HG02642 (cell line): ENCODE data around the gene NPAS3.

ENCODE experiments used
- ATAC-seq: cut with Tn5 transposase; IDR thresholded peaks from one replicate; pipeline ENCODE4 v1.9.1; 2021; ENCODE audit warnings: mild to moderate bottlenecking; ENCODE audit not compliant: unreplicated experiment, poor library complexity

NPAS3 gene

DNA sequence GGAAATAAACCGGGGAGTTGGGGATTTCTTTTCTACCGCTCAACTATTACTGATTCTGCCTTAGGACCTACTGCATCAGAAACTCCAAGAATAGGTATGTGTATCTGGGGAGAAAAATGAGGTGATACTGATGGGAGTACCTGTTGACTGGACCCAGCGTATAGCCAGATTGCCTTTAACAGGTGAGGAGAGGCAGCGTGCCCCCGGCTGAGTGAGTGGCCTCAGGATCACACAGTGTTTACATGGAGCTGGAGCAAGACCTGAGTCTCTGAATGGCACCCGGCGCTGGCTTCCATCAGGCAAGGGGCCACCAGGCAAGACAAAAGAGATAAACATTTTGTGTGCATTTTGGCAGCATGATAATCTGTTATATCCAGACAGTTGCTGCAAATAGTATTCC is 516.0 kb downstream of the NPAS3 start:
- no peak for ATAC-seq

DNA sequence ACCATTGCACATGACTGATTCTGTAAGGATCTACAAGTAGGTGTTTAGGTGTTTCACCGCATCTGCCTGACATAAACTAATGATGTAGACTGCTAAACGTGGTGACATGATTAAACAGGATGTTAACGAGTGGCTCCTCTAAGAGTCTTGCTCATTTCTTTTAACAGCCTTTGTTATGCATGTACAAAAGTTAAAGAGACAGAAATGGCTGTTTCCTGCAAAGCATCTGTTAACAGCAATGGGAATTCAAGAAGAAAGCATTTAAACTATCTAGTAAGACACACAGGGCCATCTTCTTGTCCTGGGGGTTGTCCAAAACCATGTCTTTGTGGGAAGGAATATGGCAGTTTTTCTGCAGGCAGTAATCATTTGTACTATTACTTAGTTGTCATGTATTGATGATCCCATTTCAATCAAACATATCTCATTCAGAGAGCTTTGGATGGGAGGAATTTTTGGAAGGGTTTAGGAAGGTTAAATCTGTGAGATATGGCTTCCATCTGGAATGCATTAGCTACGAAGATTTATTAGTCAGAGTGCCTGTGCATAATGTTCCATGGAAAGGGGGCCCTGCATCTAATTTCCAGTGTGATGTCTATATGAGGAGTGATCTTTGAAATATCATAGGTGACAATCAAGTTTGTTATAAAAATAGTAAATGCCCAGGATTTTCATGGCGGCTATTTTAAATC is 517.1 kb downstream of the NPAS3 start:
- ATAC-seq = no peak

DNA sequence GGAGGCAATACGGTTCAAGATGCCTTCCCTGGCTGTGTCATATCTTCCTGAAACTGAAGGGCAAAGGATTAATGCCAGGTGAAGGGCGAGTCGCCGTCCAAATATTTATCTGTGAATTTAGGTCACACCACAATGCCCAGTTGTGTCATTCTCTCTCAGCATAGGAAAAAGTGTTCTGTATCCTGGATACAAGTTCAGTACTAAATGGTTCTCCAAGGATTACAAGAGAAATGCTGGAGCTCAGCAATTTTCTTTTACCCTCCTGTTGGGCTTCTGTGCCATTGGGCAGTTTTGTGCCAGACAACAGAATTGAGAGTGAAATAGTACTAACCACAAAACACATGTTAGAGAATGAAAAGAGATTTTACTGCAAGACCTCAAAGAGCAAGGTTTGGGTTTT is 518.3 kb downstream of the NPAS3 start:
- ATAC-seq = no peak

DNA sequence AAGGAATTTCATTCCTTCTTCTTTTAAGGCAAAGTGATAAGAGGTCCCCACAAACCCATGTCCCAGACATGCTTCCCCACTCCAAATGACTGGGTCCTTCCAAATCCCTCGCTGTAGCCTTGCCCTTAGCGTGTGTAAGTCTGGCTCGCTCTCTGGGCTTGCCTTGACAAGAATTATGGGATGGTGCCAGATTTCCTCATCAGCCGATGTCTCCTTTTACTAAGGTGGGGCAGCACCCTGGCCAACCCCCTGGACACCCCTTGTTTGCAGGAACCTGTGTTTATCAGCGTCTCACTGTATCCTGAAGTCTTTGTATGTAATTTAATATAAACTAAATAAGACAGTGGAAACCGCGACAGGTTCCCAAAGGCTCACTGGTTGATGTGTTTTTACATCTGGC is 518.9 kb downstream of the NPAS3 start:
- no peak for ATAC-seq

DNA sequence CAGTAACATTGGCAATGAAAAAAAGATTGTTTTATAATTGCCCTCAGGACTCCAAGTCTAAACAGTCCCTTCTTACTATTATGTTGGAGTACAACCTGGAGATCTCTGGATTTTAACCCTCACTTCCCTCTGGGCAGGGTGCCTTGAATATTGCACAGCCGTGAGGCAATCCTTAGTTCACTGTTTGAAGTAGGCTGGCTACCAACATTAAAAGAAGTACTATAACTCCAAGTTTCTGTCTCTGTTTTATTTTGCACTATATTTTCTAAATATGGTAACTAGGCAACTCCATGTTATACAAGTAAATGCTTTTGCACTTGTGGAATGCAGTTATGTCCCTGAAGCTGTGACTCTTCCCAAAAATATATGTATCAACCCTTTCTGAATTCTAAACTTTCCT is 521.5 kb downstream of the NPAS3 start:
- ATAC-seq = no peak

DNA sequence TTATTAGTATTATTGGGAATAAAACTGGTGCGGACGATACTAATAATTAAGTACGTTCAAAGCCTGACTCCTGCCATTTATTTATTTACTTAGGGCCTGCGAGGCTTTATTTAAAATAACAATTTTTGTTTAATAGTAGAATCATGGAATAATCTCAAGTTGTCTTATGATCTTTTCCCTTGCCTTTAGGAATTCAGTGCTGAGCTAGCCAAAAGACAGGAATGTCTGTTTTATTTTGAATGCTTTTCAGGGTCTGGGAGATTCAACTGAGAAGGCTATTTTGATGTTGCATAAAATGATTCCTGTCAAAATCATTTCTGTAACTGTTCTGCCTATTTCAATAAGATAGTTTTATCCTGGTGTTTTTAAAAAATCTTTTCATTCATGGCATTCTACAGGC is 522.4 kb downstream of the NPAS3 start:
- ATAC-seq = no peak

DNA sequence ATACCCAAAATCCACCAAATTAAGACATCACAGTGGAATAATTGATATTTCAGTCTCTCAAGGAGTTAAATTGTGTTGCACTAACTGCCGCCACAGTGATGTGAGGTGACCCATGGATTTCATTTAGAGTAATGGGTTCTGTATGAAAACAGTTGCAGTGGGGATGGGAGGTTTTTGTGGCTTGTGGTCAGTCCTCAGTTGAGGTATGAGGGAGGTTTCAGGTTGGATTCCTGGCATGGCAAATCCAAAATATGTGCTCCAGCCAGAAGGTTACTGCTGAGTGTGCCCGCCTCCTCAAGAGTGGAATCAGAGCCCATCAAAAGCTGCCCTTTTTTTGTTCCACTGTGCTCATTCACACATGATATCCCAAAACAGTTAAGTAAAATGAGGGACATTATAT is 525.1 kb downstream of the NPAS3 start:
- no peak for ATAC-seq

DNA sequence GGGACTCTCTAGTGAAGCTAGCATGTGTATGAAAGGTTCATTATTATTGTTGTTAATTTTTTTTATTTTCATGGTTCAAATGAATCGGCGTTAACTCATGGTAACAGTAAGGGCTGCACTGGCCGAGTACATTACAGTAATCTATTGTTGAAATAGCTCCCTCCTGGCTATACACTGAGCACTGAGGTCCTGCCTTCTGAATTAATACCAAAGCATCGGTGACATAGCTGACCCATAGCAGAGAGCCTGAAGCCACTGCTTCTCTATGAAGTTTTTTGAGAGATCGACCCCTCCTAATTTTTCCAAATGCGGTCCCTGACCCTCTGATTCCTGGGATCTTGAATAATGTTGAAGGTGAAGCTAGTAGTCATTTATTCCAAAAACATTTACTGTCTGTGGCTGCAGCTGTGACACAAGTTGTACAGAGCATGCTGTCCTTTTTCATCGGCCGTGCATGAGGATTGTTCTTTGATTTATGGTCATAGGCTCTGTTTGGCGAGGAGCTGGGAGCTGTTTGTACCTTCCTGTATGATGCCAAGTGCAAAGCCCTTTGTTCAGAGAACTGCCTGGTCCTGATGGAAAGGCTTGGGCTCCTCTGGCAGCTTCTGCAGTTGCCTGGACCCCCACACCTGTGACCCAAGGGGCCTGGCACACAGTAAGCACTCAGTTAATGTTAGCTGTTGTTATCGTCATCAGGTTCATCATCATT is 525.7 kb downstream of the NPAS3 start:
- no peak for ATAC-seq

DNA sequence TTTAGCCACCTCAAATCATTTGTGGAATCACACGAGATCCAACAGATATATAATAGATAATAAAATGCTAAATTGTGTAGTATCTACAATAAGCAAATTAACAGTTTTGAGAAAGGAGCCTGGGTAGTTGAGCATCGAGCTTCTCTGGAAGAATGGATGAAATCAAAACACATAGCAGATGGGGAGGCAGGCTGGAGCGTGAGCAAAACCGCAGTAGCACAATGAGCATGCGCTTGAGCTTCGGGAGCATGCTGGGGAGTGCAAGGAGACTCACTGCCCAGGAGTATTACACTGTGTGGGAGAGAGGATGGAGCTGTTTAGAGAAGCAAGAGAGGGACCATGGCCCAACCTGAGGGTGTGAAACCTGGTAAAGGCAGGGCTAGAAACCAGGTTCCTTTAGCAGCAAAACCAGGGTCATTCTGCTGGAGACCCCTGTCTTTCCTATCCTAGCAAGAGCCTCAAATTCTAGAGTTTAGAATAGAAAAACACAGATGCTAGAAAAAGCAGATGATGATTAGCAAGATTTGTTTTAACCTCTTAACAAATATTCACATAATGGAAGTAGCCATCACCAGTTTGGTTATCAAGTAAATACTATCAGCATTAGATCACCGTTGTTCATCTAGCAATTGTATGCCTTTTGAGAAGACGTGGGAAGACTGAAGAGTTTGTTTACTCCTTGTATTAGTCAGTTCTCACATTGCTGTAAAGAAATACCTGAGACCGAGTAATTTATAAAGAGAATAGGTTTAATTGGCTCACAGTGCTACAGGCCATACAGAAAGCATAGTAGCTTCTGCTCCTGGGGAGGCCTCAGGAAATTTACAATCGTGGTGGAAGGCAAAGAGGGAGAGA is 527.4 kb downstream of the NPAS3 start:
- no peak for ATAC-seq

DNA sequence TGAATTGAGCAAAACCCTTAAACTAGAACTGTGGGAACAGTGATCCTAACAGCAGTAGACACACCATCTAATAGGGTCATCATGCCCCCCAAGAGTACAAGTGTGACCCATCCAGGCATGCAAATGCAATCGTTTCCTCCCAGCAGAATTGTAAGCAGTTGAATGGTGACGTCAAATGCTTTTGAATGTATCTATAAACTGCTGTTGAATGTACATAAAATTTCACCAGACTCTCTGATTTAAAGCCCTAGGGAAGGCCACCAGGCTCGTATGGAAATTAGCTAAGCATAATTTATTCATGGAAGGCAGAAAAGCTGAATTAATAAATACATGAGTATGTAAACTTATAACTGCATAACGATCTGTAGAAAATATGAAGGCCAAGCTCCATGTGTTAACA is 529.3 kb downstream of the NPAS3 start:
- no peak for ATAC-seq

DNA sequence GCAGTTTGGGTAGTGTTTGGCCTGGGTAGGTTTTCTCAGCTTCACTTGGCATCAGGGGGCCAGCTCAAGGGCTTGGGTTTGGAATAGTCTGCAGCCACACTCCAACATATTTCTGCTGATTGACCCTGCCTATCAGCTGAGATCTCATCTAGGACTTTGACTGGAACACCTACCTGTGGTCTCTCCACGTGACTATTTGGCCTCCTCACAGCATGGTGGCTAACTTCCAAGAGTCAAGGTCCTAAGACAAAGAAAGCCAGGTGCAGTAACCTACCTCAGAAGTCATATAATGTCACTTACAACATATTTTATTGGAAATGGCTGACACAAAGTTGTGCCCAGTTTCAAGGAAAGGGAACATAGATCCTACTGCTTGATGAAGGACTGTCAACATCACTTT is 531.2 kb downstream of the NPAS3 start:
- no peak for ATAC-seq

DNA sequence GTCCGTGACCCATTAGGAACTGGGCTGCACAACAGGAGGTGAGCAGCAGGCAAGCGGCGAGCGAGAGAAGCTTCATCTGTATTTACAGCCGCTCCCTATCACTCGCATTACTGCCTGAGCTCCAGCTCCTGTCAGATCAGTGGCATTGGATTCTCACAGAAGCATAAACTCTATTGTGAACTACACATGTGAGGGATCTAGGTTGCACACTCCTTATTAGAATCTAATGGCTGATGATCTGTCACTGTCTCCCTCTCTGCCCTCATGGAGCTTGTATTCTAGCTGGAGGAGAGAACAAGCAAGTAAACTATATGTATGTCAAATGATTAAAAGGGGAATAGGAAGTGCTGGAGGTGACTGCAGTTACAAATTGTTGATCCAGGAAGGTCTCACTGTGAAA is 533.1 kb downstream of the NPAS3 start:
- no peak for ATAC-seq

DNA sequence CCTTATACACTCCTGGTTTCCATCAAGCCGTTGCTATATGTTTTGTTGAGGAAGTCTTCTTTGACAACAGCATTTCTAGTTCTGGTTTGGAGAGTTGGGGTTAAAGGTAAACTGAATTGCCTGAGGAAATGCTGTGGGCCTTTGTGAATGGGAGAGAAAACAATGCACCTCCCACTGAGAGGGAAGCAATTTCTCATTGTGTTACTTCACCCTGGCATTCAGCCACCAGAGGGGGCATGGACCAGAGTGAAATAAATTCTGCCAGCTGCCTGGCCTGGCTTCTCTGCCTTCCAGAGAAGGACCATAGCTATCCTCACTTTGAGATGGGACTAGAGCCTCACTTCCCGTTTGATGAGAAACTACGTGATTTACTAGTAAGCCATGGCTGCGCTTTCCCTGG is 536.9 kb downstream of the NPAS3 start:
- no peak for ATAC-seq

DNA sequence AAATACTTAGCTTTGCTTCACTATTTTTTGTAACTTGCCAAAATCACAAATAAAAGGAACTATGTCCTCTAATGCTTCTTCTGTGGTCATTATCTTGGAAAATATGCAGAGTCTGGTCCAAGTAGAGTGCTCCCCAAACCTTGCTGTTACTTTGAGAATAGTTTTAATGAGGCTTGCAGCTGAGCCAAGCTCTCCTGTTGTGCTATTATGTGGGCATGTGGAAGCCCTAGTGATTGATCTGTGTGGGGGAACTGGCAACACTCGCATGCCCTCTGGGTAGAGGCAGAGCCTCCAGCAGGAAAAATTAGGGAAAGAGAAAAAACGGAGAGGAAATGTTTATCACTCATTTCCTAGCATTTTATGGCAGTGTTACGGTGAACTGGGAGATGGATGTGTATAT is 539.1 kb downstream of the NPAS3 start:
- no peak for ATAC-seq

DNA sequence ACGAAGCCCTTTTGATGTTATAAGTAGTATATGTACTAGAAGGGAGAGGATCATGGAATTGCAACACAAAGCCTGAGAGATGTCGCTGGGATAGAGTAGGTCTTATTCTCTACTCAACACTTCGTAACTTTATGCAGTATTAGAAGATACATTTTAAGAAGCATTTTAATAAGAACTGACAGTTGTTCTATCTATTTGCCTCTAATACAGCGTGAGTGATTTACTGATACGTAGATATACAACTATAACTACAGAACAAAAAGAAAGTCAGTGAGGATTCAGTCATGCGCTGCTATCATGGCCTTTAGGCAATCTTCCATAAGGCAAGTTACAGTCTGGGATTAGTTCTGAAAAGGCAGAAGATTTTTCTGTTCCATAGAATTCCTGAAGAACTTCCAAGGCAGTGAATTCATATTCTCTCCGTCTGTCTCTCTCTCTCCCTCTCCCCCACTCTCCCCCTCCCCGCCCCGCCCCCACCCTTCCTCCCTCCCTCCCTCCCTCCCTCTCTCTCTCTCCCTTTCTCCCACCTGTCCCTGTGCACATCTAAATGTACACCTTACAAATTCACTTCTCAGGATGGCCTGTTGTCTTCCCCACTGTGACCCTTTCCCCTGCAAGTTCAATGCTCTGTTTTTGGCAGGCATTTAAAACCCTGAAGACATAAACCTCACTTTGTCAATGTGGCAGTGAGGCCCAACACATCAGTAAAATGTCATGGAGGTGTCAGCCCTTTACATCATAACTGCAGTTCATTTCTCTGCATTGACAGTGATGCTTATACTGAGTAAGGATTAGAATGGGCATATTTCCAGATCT is 541.6 kb downstream of the NPAS3 start:
- ATAC-seq = no peak

DNA sequence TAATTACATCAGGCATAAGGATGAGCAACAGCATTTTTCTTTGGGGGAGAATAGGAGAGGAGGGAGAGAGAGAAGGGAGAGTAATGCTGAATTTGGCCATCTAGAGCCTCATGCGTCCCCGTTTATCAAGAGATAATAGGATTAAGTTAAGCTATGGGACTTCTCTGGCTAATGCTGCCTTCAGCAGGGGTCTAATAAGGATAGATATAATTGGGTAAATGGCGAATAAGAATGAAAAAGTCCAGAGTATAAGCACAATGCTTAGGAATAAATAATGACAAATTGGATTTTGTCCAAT is 542.2 kb downstream of the NPAS3 start:
- ATAC-seq = no peak

DNA sequence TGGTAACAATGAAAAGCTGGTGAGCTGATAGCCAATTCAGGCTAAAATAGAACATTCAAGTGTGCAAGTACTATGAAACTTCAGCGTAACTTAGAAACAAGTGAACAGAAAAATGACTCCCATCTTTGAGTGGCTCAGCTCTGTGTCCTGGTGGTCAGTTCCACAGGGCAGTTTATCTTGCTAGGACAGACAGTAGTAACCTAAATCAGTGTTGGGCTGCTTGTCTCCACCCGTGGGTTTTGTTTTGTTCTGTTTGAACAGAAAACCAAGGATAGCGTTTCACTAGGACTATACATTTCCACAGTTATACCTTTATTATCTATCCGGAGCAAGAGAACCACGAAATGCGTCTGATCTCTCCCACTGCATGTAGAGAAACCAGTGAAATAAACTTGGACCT is 544.4 kb downstream of the NPAS3 start:
- ATAC-seq = no peak

DNA sequence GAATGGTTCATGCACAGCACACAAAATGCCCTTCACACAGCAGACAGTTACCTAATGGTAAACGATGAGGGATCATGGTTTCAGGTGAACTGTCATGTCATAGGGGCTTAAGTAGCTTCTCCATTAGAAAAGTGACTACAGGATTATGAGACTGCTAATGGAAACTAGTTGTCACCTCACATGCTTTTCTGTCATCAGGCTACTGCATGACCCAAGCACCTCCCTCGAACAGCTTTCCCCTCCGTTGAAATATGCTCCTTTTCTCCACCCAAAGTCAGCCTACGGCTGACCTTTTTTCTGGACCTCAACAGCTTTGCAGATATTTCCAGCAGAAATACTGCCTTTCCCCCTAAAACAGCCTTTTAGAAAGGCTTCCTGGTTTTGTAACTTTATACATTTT is 544.9 kb downstream of the NPAS3 start:
- ATAC-seq = no peak

DNA sequence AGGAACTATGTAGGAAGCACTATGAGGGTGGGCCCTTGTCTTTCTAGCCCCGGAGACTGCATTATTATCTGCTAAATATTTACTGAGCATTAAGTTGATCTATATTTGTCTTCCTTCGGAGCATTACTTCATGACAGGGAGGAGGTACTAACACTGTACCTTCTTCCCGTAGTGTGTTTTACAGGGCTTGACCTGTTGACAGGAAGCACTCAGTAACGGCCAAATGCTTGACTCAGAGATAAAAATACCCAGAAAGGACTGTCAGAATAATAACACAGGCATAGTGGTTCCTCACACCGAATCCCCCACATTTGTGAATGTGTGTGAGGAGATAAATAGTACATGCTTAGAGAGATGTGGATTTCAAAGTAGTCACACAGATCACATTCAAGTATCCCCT is 545.6 kb downstream of the NPAS3 start:
- no peak for ATAC-seq

DNA sequence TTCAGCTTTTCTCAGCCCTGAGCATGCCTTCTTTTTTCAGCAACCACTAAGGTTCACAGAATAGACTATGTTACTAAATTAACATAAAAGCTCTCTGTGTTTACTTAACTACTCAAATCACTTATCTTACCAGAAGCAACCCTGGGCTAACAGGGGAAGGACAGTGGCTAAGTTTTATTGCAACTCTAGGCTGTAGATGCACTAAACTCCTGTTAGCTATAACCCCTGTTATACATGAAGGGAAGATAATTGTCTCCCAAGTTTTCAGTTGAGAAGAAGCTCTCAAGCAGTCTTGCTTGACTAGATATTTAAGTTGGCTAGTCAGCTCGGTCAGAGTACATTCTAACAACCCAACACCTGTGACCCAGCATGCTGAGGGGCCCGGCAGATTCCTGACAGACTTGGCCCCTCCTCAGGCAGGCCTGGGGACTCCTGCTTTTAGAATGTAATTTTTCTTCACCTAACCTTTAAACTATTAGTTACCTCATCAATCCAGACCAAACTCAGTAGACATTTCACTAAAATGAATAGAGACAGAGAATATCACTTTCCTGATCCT is 547.7 kb downstream of the NPAS3 start:
- ATAC-seq = no peak
